ENCODE measurements around the gene MEDAG.
A peak's percentile ranks its signal among the peaks of the same experiment; 100 is the strongest.

The MEDAG gene

DNA sequence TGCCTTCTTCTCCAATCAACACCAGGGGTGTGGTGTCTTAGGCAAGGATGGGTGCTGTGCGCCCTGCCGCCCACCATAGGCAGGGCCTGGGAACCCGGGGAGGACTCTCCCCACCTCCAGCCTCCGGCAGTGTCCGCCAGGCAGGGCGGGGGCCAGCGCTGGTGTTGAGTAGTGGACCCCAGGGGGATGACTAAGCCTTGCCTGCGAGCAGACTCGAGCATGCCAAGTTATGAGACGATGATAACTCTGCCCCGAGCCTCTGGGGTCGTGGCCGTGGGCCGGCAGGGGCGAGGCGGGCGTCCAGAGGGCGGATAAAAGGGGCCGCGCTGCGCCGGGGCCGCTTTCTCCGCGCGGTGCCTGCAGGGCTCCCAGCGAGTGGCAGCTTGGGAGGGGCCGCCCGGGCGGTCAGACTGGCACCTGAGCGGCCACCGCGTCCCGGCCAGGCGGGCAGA is at the start of gene MEDAG:
MEDAG (plus strand) TSS at position 340 of the 452 bp plus-strand sequence. CDS start 245 bp downstream, outside the sequence.
- TF ChIP-seq, protein P1, sequence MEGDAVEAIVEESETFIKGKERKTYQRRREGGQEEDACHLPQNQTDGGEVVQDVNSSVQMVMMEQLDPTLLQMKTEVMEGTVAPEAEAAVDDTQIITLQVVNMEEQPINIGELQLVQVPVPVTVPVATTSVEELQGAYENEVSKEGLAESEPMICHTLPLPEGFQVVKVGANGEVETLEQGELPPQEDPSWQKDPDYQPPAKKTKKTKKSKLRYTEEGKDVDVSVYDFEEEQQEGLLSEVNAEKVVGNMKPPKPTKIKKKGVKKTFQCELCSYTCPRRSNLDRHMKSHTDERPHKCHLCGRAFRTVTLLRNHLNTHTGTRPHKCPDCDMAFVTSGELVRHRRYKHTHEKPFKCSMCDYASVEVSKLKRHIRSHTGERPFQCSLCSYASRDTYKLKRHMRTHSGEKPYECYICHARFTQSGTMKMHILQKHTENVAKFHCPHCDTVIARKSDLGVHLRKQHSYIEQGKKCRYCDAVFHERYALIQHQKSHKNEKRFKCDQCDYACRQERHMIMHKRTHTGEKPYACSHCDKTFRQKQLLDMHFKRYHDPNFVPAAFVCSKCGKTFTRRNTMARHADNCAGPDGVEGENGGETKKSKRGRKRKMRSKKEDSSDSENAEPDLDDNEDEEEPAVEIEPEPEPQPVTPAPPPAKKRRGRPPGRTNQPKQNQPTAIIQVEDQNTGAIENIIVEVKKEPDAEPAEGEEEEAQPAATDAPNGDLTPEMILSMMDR (IDR thresholded peaks at IDR 0.05; ENCODE audit: low read depth, low read length), result no peak
- peak within 1 kb of the TSS; percentile 16 for H3K4me3 ChIP-seq (ENCODE audit: low read depth, low read length)
- in situ Hi-C loops (cut with HindIII; ENCODE audit: low sequenced_read_pairs), result no loop called here
- peak; percentile 78 for DNase-seq (ENCODE audit: low read depth, low spot score)

DNA sequence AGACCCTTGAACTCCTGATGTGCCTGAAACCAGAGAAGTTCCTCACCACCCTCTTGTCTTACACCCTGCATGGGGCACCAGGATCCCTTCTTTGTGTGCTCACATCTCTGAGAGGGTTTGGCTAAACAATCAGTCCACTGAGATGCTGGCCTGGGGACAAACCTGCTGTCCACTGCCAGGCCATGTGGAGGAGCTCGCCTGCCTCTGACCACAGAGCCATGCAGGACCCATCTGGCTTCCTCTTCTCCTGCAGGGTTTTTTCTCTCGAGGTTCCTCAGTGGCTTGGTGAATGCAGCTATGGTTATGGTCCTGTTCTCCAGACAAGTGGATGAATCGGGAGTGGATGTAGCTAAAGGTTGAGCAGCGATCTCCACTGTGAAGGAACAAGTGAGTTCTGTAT is 49.1 kb upstream of the MEDAG start:
- no peak overlapping the region for H3K4me3 ChIP-seq (ENCODE audit: low read depth, low read length)
- TF ChIP-seq, protein P1 (IDR thresholded peaks at IDR 0.05; ENCODE audit: low read depth, low read length), result peak; percentile 33
- in situ Hi-C loops (cut with HindIII; ENCODE audit: low sequenced_read_pairs), result no loop called here
- DNase-seq (ENCODE audit: low read depth, low spot score), result peak; percentile 52

DNA sequence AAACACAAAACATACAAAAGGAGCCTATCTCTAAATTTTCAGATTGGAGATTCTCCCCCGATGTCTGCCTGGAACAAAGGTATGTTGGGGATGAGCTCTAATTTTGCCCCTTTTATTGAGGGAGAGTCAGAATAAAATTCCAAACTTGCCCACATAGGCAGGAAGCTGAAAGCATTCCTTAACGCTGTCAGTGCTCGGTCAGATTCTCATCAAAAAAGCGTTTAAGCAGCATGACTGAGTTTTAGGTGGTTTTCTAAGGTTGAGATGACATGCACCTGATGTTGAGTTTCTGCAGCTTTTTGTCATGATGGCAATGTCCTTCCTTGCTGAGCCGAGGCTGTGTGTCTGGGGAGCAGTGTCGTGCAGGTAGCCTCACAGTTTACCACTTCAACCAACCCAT is 48.4 kb upstream of the MEDAG start:
- in situ Hi-C loops (cut with HindIII; ENCODE audit: low sequenced_read_pairs), result no loop called here
- TF ChIP-seq, protein P1 (IDR thresholded peaks at IDR 0.05; ENCODE audit: low read depth, low read length), result no peak
- H3K4me3 ChIP-seq (ENCODE audit: low read depth, low read length), result no peak overlapping the region

DNA sequence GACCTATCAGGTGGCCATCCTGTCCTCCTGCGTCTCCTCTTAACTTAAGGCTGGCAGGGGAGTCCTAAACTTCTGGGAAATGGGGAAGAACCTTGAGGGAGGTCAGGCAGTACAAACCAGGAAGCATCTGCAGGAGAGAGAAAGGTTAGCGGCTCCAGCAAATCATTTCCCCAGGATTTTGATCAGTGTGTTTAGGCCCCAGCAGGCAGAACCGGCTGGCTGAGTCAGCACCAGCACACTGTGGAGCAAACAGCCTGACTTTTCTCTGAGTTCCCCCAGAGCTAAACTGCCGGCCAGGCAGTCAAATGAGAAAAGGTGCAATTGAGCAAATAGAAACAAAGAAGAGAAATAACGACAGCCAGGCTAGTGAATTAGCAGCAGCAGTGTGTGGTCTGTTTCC is 46.7 kb upstream of the MEDAG start:
- TF ChIP-seq, protein P1 (IDR thresholded peaks at IDR 0.05; ENCODE audit: low read depth, low read length), result no peak
- in situ Hi-C loops (cut with HindIII; ENCODE audit: low sequenced_read_pairs), result no loop called here
- DNase-seq (ENCODE audit: low read depth, low spot score), result peak; percentile 62
- H3K4me3 ChIP-seq (ENCODE audit: low read depth, low read length), result no peak overlapping the region

More for the DNA sequence above, 48.4 kb upstream of the MEDAG start:
- DNase-seq (ENCODE audit: low read depth, low spot score), result peak; percentile 69

DNA sequence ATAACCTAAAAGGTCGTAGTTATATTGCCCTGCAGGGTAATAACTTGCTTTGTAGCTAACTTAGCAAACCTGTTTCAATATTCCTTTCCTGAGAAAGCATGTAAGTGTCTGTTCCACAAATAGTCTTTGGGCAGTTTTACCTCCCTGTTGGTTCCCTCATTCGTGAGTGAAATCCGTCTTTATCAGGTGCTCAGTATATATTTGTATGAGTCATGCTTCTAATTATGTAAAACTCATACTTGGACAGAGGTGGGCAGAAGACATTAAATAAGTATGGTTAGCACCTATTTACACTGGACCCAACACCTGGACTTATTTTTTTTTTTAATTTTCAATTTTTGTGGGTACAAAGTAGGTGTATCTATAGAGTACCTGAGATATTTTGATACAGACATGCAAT is 44.9 kb upstream of the MEDAG start:
- TF ChIP-seq, protein P1 (IDR thresholded peaks at IDR 0.05; ENCODE audit: low read depth, low read length), result no peak
- DNase-seq (ENCODE audit: low read depth, low spot score), result no peak
- H3K4me3 ChIP-seq (ENCODE audit: low read depth, low read length), result no peak overlapping the region
- in situ Hi-C loops (cut with HindIII; ENCODE audit: low sequenced_read_pairs), result no loop called here

DNA sequence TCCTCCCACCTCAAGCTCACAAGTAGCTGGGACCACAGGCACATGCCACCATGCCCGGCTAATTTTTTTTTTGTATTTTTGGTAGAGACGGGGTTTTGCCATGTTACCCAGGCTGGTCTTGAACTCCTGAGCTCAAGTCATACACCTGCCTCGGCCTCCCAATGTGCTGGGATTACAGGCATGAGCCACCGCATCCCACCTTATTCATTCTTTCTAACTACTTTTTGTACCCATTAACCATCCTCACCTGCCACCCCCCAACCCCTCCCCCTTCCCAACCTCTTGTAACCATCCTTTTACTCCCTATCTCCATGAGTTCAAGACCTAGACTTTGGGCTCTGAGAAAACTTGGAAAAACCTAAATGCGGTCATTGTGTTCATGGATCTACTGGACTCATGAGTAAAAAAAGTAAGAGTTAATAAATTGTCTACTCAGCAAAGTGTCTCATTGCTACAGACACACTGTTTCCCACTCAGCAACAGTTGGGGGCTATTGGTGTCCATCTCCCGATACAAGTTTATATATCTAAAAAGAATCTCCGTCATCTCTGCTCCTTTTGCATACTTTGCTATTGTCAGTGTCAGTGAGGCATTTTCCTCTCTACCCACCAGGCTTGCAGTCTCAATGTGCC is 44.1 kb upstream of the MEDAG start:
- in situ Hi-C loops (cut with HindIII; ENCODE audit: low sequenced_read_pairs), result no loop called here
- TF ChIP-seq, protein P1 (IDR thresholded peaks at IDR 0.05; ENCODE audit: low read depth, low read length), result no peak
- DNase-seq (ENCODE audit: low read depth, low spot score), result no peak
- H3K4me3 ChIP-seq (ENCODE audit: low read depth, low read length), result no peak overlapping the region

Measured in astrocyte of the spinal cord (primary cell).